ENCODE data around the gene TUBAL3.
"Not testable (repeated sequence)": the region's sequence is repeated elsewhere in the genome, so short reads cannot be mapped to it uniquely, and the experiment has no call there.

Gene TUBAL3

GRCh38 chr10:5428133-5428532 is 23.5 kb upstream of the TUBAL3 start:
- in situ Hi-C loops (cut with MboI; ENCODE audit: low sequenced_read_pairs) = no loop called here

- in situ Hi-C loops (cut with MboI; ENCODE audit: low sequenced_read_pairs) = no loop called here
Measured at GRCh38 chr10:5424751-5425150, 20.1 kb upstream of the TUBAL3 start.

- in situ Hi-C loops (cut with MboI; ENCODE audit: low sequenced_read_pairs) = no loop called here
Measured at GRCh38 chr10:5423771-5424170, 19.1 kb upstream of the TUBAL3 start.

GRCh38 chr10:5419466-5420094 is 15.0 kb upstream of the TUBAL3 start:
- in situ Hi-C loops (cut with MboI; ENCODE audit: low sequenced_read_pairs) = no loop called here

- in situ Hi-C loops (cut with MboI; ENCODE audit: low sequenced_read_pairs) = no loop called here
Measured at GRCh38 chr10:5418584-5418983, 14.0 kb upstream of the TUBAL3 start.

GRCh38 chr10:5416981-5417380 is 12.4 kb upstream of the TUBAL3 start:
- in situ Hi-C loops (cut with MboI; ENCODE audit: low sequenced_read_pairs) = no loop called here

- in situ Hi-C loops (cut with MboI; ENCODE audit: low sequenced_read_pairs) = no loop called here
Measured at GRCh38 chr10:5413012-5413938, 8.6 kb upstream of the TUBAL3 start.

- in situ Hi-C loops (cut with MboI; ENCODE audit: low sequenced_read_pairs) = no loop called here
Measured at GRCh38 chr10:5412277-5412941, 7.8 kb upstream of the TUBAL3 start, which contains the start of gene NET1. TSS of gene NET1 (plus strand) at chr10:5412557. CDS start at chr10:5412693, 136 bp downstream.

GRCh38 chr10:5411941-5412276 is 7.3 kb upstream of the TUBAL3 start:
- in situ Hi-C loops (cut with MboI; ENCODE audit: low sequenced_read_pairs) = no loop called here

- in situ Hi-C loops (cut with MboI; ENCODE audit: low sequenced_read_pairs) = not testable (repeated sequence)
Measured at GRCh38 chr10:5410787-5411186, 6.2 kb upstream of the TUBAL3 start.

- in situ Hi-C loops (cut with MboI; ENCODE audit: low sequenced_read_pairs) = no loop called here
Measured at GRCh38 chr10:5406918-5407317, 2.3 kb upstream of the TUBAL3 start.

- in situ Hi-C loops (cut with MboI; ENCODE audit: low sequenced_read_pairs) = no loop called here
Measured at GRCh38 chr10:5402798-5403197, 1.8 kb downstream of the TUBAL3 start.

GRCh38 chr10:5400468-5401240 is 4.0 kb downstream of the TUBAL3 start:
- in situ Hi-C loops (cut with MboI; ENCODE audit: low sequenced_read_pairs) = no loop called here

- in situ Hi-C loops (cut with MboI; ENCODE audit: low sequenced_read_pairs) = loop anchor here (25.0 kb wide), 1 partner anchor 562 kb away; the partner anchor contains the start of gene AKR1E2
Measured at GRCh38 chr10:5399332-5399731, 5.3 kb downstream of the TUBAL3 start.

- in situ Hi-C loops (cut with MboI; ENCODE audit: low sequenced_read_pairs) = loop anchor here (25.0 kb wide), 1 partner anchor 559 kb away; the partner anchor contains the start of gene AKR1E2
Measured at GRCh38 chr10:5396556-5397300, 7.9 kb downstream of the TUBAL3 start.

- in situ Hi-C loops (cut with MboI; ENCODE audit: low sequenced_read_pairs) = loop anchor here (25.0 kb wide), 1 partner anchor 558 kb away; the partner anchor contains the start of gene AKR1E2
Measured at GRCh38 chr10:5395168-5395567, 9.5 kb downstream of the TUBAL3 start.

GRCh38 chr10:5393529-5393928 is 11.1 kb downstream of the TUBAL3 start:
- in situ Hi-C loops (cut with MboI; ENCODE audit: low sequenced_read_pairs) = loop anchor here (25.0 kb wide), 1 partner anchor 556 kb away; the partner anchor contains the start of gene AKR1E2

- in situ Hi-C loops (cut with MboI; ENCODE audit: low sequenced_read_pairs) = loop anchor here (25.0 kb wide), 1 partner anchor 554 kb away; the partner anchor contains the start of gene AKR1E2
Measured at GRCh38 chr10:5391790-5392189, 12.8 kb downstream of the TUBAL3 start.

- in situ Hi-C loops (cut with MboI; ENCODE audit: low sequenced_read_pairs) = loop anchor here (25.0 kb wide), 1 partner anchor 553 kb away; the partner anchor contains the start of gene AKR1E2
Measured at GRCh38 chr10:5390607-5391205, 13.9 kb downstream of the TUBAL3 start.

Measured in HL-60/S4 treated with phorbol 12-myristate 13-acetate at 8.2 ng/mL for 4 days and 3 days (cell line).